ENCODE results near the gene GAMT. TPM values are rescaled to one million over a fixed set of nuclear protein-coding genes. Genes with fewer than 3 reads are reported as not detected.
A peak's percentile ranks its signal among the peaks of the same experiment; 100 is the strongest.

GAMT gene
- total RNA-seq, 1 experiment from 2014 or later, result 27.3 TPM

DNA sequence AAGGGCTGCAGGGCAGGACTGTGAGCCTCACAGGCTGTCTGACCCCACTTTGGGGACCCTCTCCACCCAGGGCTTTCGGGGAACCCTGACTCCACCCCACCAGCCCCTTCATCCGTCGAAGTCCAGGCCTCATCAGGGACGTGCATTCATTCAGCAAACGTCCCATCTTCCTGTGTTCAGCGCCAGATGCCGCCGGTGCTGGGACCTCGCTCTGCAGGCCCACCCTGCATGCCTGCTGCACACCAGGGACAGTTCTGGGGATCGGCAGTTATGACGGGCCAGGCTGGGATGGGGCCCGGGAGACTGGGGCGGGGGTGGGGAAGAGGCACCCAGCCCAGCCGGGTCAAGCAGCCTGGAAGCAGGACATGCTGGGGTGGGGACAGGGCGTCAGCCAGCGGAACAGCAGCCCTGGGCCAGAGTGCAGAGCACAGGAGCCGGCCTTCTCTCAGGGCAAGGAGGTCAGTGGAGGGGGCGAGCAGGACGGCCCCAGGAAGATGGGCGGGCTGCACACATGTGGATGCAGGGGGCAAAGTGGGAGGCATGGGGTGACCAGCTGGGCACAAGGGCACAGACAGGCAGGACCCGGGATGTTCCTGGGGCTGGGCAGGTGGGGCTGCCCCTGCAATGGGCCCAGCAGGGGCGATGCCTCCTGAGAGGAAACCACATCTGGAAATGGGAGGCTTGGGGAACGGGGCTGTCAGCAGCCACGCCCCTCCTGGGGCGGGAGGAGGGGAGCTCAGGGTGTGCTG, 5.1 kb downstream of the GAMT start:
- Histone ChIP-seq H3K4me1 (replicated peaks; ENCODE audit: insufficient read depth) (no peaks in the 10 kb centered on the region), H3K27ac (no peak overlapping the region), H4K20me1 (ENCODE audit: insufficient read depth) (no peaks in the 10 kb centered on the region), H3K9me2 (ENCODE audit: insufficient read depth) (no peaks in the 10 kb centered on the region), H3K27me3 (ENCODE audit: insufficient read depth, low read depth) (no peaks in the 10 kb centered on the region), H2AFZ (no peak overlapping the region), H3K36me3 (ENCODE audit: low read depth) (no peaks in the 10 kb centered on the region), H3F3A (ENCODE audit: insufficient read depth, low read depth) (no peaks in the 10 kb centered on the region), H3K79me2 (ENCODE audit: low read depth) (no peaks in the 10 kb centered on the region), H3K9me3 (ENCODE audit: insufficient read depth, low read depth) (no peaks in the 10 kb centered on the region), H3K4me2 (no peak overlapping the region), H3K4me3 (no peak overlapping the region)
- BruUV-seq (replicated peaks), result no TSS peak
- ChIA-PET CTCF (no interaction called here), POLR2A (ENCODE audit: unreplicated experiment) (no interaction called here)
- intact Hi-C loops (cut with micrococcal nuclease; ENCODE audit: unreplicated experiment), result no loop called here
- no peak for TF ChIP-seq EZH2 (IDR thresholded peaks at IDR 0.05; ENCODE audit: low read depth)
- TF ChIP-seq, protein P1, sequence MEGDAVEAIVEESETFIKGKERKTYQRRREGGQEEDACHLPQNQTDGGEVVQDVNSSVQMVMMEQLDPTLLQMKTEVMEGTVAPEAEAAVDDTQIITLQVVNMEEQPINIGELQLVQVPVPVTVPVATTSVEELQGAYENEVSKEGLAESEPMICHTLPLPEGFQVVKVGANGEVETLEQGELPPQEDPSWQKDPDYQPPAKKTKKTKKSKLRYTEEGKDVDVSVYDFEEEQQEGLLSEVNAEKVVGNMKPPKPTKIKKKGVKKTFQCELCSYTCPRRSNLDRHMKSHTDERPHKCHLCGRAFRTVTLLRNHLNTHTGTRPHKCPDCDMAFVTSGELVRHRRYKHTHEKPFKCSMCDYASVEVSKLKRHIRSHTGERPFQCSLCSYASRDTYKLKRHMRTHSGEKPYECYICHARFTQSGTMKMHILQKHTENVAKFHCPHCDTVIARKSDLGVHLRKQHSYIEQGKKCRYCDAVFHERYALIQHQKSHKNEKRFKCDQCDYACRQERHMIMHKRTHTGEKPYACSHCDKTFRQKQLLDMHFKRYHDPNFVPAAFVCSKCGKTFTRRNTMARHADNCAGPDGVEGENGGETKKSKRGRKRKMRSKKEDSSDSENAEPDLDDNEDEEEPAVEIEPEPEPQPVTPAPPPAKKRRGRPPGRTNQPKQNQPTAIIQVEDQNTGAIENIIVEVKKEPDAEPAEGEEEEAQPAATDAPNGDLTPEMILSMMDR (conservative IDR thresholded peaks at IDR 0.05), result no peak
- no peak for DNase-seq

DNA sequence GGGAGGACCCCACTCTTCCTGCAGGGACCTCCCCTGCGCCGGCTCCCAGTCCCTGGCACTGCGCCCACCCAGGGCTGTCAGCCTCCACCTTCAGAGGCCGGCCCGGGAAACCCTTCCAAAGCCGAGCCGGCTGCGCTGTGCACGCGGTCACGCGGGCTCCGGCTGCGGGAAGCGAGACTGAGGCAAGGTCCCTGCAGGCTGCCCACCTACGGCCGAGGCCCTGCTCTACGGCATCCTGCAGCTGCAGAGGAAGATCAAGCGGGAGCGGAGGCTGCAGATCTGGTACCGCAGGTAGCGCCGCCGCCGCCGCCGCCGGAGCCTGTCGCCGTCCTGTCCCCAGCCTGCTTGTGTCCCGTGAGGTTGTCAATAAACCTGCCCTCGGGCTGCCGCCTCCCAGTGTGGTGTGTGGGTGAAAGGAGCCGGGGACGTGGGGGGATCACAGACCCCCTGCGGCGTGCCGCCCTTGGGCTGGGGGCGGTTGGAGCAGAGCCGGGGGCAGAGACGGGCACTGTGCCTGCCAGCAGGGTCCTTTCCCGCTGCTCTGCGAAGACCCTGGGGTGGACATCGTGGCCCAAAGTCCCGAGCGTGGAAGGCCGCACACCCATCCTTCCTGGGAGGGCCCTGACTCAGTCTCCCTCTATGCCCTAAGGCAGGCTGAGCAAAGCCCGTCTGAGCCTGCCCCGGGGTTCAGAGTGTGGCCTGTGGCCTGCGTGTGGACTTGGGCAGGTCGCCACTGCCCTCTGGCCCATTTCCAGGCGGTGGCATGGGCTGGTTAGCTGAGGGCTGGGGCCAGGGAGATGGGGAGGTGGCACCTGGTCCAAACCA, 5.9 kb downstream of the GAMT start:
- intact Hi-C loops (cut with micrococcal nuclease; ENCODE audit: unreplicated experiment), result no loop called here
- H3K4me2 ChIP-seq, result no peak overlapping the region
- BruUV-seq (replicated peaks), result TSS peak; percentile 33

More for the DNA sequence above, 5.9 kb downstream of the GAMT start:
- H3K4me3 ChIP-seq, result no peak overlapping the region
- no peak overlapping the region for H2AFZ ChIP-seq
- no peaks in the 10 kb centered on the region for H4K20me1 ChIP-seq (ENCODE audit: insufficient read depth)
- POLR2A ChIA-PET (ENCODE audit: unreplicated experiment), result no interaction called here
- no peaks in the 10 kb centered on the region for H3F3A ChIP-seq (ENCODE audit: insufficient read depth, low read depth)
- H3K36me3 ChIP-seq (ENCODE audit: low read depth), result no peaks in the 10 kb centered on the region
- no peak for TF ChIP-seq EZH2 (IDR thresholded peaks at IDR 0.05; ENCODE audit: low read depth)
- TF ChIP-seq, protein P1 (conservative IDR thresholded peaks at IDR 0.05), result no peak
- no peaks in the 10 kb centered on the region for H3K79me2 ChIP-seq (ENCODE audit: low read depth)
- DNase-seq, result no peak
- no peaks in the 10 kb centered on the region for H3K27me3 ChIP-seq (ENCODE audit: insufficient read depth, low read depth)
- H3K27ac ChIP-seq, result no peak overlapping the region
- CTCF ChIA-PET, result no interaction called here
- H3K9me2 ChIP-seq (ENCODE audit: insufficient read depth), result no peaks in the 10 kb centered on the region
- H3K9me3 ChIP-seq (ENCODE audit: insufficient read depth, low read depth), result no peaks in the 10 kb centered on the region
- H3K4me1 ChIP-seq (replicated peaks; ENCODE audit: insufficient read depth), result no peaks in the 10 kb centered on the region

Data from PC-9 (cell line).